ENCODE results near the gene FAR2. TPM values are rescaled to one million over a fixed set of nuclear protein-coding genes. Genes with fewer than 3 reads are reported as not detected.

Gene FAR2
- total and polyA plus RNA-seq, 2 donors (not counting 1 experiment from before 2014, with no cell fraction given), result 9.2 to 10.2 TPM

DNA sequence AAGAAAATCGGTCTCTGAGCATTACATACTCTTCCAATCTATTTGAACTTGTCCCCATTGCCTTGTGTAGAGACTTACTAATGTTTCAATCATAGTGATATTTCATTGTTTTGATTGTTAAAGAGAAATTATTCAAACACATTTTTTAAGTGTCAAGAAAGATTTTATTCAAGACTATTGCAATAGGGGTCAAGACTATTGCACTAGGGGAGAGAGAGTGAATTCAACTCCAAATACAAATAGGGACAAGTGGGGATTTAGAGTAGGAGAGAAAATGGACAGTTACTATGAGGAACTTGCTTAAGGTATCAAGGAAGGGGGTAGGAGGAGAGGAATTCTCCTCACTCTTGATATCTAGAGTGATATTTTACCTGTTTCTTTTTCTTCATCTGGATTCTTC lies 73.1 kb downstream of the FAR2 start:
- H3K4me1 ChIP-seq (ENCODE audit: control insufficient read depth, extremely low read depth, insufficient read depth, low read length), result no peaks in the 10 kb centered on the region
- no peaks in the 10 kb centered on the region for H3K36me3 ChIP-seq (ENCODE audit: control insufficient read depth, insufficient read depth, low read length)
- TF ChIP-seq, protein P1, sequence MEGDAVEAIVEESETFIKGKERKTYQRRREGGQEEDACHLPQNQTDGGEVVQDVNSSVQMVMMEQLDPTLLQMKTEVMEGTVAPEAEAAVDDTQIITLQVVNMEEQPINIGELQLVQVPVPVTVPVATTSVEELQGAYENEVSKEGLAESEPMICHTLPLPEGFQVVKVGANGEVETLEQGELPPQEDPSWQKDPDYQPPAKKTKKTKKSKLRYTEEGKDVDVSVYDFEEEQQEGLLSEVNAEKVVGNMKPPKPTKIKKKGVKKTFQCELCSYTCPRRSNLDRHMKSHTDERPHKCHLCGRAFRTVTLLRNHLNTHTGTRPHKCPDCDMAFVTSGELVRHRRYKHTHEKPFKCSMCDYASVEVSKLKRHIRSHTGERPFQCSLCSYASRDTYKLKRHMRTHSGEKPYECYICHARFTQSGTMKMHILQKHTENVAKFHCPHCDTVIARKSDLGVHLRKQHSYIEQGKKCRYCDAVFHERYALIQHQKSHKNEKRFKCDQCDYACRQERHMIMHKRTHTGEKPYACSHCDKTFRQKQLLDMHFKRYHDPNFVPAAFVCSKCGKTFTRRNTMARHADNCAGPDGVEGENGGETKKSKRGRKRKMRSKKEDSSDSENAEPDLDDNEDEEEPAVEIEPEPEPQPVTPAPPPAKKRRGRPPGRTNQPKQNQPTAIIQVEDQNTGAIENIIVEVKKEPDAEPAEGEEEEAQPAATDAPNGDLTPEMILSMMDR (conservative IDR thresholded peaks at IDR 0.05 in 1 of 2, IDR thresholded peaks at IDR 0.05 in 1 of 2; ENCODE audit: low read depth in 1 of 2, low read length in 2 of 2), result no peak
- no peak for TF ChIP-seq EZH2 (IDR thresholded peaks at IDR 0.05; ENCODE audit: low read length, missing control alignments)
- H3K9ac ChIP-seq (ENCODE audit: insufficient read depth, low read length), result no peak overlapping the region
- DNase-seq (ENCODE audit: low read depth in 2 of 2), result no peak
- H3K27ac ChIP-seq (ENCODE audit: insufficient read depth, low read length), result no peak overlapping the region
- H3K9me3 ChIP-seq (ENCODE audit: control insufficient read depth, insufficient read depth, low read depth, low read length), result no peaks in the 10 kb centered on the region
- no peaks in the 10 kb centered on the region for H3K79me2 ChIP-seq (ENCODE audit: control insufficient read depth, insufficient read depth, low read length)
- H3K4me3 ChIP-seq (replicated peaks in 1 of 4; ENCODE audit: control extremely low read depth in 1 of 4, insufficient read depth in 1 of 4, low read depth in 3 of 4, low read length in 4 of 4), result no peak overlapping the region
- H4K20me1 ChIP-seq (ENCODE audit: control insufficient read depth, extremely low read depth, insufficient read depth, low read length), result no peaks in the 10 kb centered on the region
- no peak overlapping the region for H2AFZ ChIP-seq (ENCODE audit: low read length)
- no peaks in the 10 kb centered on the region for H3K27me3 ChIP-seq (ENCODE audit: control insufficient read depth, insufficient read depth, low read length)
- H3K4me2 ChIP-seq (ENCODE audit: extremely low read depth, insufficient read depth, low read length), result no peak overlapping the region

GRCh38 chr12:29223426-29223825 lies 74.3 kb downstream of the FAR2 start:
- Histone ChIP-seq H3K27ac (ENCODE audit: insufficient read depth, low read length) (no peak overlapping the region), H3K4me1 (ENCODE audit: control insufficient read depth, extremely low read depth, insufficient read depth, low read length) (no peaks in the 10 kb centered on the region), H2AFZ (ENCODE audit: low read length) (no peak overlapping the region), H4K20me1 (ENCODE audit: control insufficient read depth, extremely low read depth, insufficient read depth, low read length) (no peaks in the 10 kb centered on the region), H3K9me3 (ENCODE audit: control insufficient read depth, insufficient read depth, low read depth, low read length) (no peaks in the 10 kb centered on the region), H3K79me2 (ENCODE audit: control insufficient read depth, insufficient read depth, low read length) (no peaks in the 10 kb centered on the region), H3K4me2 (ENCODE audit: extremely low read depth, insufficient read depth, low read length) (no peak overlapping the region), H3K4me3 (replicated peaks in 1 of 4; ENCODE audit: control extremely low read depth in 1 of 4, insufficient read depth in 1 of 4, low read depth in 3 of 4, low read length in 4 of 4) (no peak overlapping the region), H3K36me3 (ENCODE audit: control insufficient read depth, insufficient read depth, low read length) (no peaks in the 10 kb centered on the region), H3K27me3 (ENCODE audit: control insufficient read depth, insufficient read depth, low read length) (no peaks in the 10 kb centered on the region), H3K9ac (ENCODE audit: insufficient read depth, low read length) (no peak overlapping the region)
- no peak for DNase-seq (ENCODE audit: low read depth in 2 of 2)
- TF ChIP-seq EZH2 (IDR thresholded peaks at IDR 0.05; ENCODE audit: low read length, missing control alignments), result no peak
- TF ChIP-seq, protein P1 (conservative IDR thresholded peaks at IDR 0.05 in 1 of 2, IDR thresholded peaks at IDR 0.05 in 1 of 2; ENCODE audit: low read depth in 1 of 2, low read length in 2 of 2), result no peak

GRCh38 chr12:29223956-29224543 lies 75.0 kb downstream of the FAR2 start:
- H4K20me1 ChIP-seq (ENCODE audit: control insufficient read depth, extremely low read depth, insufficient read depth, low read length), result no peaks in the 10 kb centered on the region
- no peak overlapping the region for H3K4me3 ChIP-seq (replicated peaks in 1 of 4; ENCODE audit: control extremely low read depth in 1 of 4, insufficient read depth in 1 of 4, low read depth in 3 of 4, low read length in 4 of 4)
- no peaks in the 10 kb centered on the region for H3K36me3 ChIP-seq (ENCODE audit: control insufficient read depth, insufficient read depth, low read length)
- H3K9ac ChIP-seq (ENCODE audit: insufficient read depth, low read length), result no peak overlapping the region
- H3K27me3 ChIP-seq (ENCODE audit: control insufficient read depth, insufficient read depth, low read length), result no peaks in the 10 kb centered on the region
- no peak overlapping the region for H3K27ac ChIP-seq (ENCODE audit: insufficient read depth, low read length)
- DNase-seq (ENCODE audit: low read depth in 2 of 2), result peak in 1 of 2 donors; percentile 62
- H3K9me3 ChIP-seq (ENCODE audit: control insufficient read depth, insufficient read depth, low read depth, low read length), result no peaks in the 10 kb centered on the region
- no peaks in the 10 kb centered on the region for H3K4me1 ChIP-seq (ENCODE audit: control insufficient read depth, extremely low read depth, insufficient read depth, low read length)
- H2AFZ ChIP-seq (ENCODE audit: low read length), result no peak overlapping the region
- H3K79me2 ChIP-seq (ENCODE audit: control insufficient read depth, insufficient read depth, low read length), result no peaks in the 10 kb centered on the region
- no peak overlapping the region for H3K4me2 ChIP-seq (ENCODE audit: extremely low read depth, insufficient read depth, low read length)
- TF ChIP-seq, protein P1 (conservative IDR thresholded peaks at IDR 0.05 in 1 of 2, IDR thresholded peaks at IDR 0.05 in 1 of 2; ENCODE audit: low read depth in 1 of 2, low read length in 2 of 2), result no peak
- no peak for TF ChIP-seq EZH2 (IDR thresholded peaks at IDR 0.05; ENCODE audit: low read length, missing control alignments)

Data from fibroblast of lung (primary cell).